Urinary bladder (tissue), 4 donors: ENCODE measurements around the gene HS6ST2. TPM values are rescaled to one million over a fixed set of nuclear protein-coding genes. Genes with fewer than 3 reads are reported as not detected.

Experiments used
- DNase-seq: peaks from one replicate; pipeline ENCODE4 v3.0.0-alpha.2; 2015; ENCODE audit errors: extremely low spot score
- H3K27ac ChIP-seq: one replicate; pipeline ENCODE4 v1.5.1; 2013; ENCODE audit warnings: low read depth, mild to moderate bottlenecking, moderate library complexity
- H3K36me3 ChIP-seq: one replicate; pipeline ENCODE4 v1.6.1; 2013; ENCODE audit warnings: mild to moderate bottlenecking, moderate library complexity; ENCODE audit not compliant: insufficient read depth
- H3K4me1 ChIP-seq: one replicate; pipeline ENCODE4 v1.6.1; 2013; ENCODE audit warnings: mild to moderate bottlenecking, moderate library complexity; ENCODE audit not compliant: insufficient read depth
- H3K4me3 ChIP-seq: one replicate; pipeline ENCODE4 v1.5.1; 2013; ENCODE audit warnings: low read depth, low read length
- WGBS: extraction: QIAGEN DNeasy Blood & Tissue Kit; methylation state at CpG from one replicate; pipeline ENCODE4 v1.1.7; 2013; 5-methylcytosine and 5-hydroxymethylcytosine counted together
- polyA plus RNA-seq: library from polyadenylated mRNA; stranded (reverse); fragments of 200-250 nt; gene quantifications from one replicate; pipeline ENCODE4 v1.2.3, GENCODE V29; 2013
- small RNA-seq: library from RNA; depleted of rRNA; stranded (forward); fragments of <200 nt; gene quantifications from one replicate; pipeline ENCODE3, GENCODE V24; 2014
- total RNA-seq: library from RNA; depleted of rRNA; stranded (reverse); fragments of >200 nt; gene quantifications from one replicate; pipeline ENCODE4 v1.2.3, GENCODE V29; 2014
- donor health status: healthy with polysubstance abuse.
- donor health status: healthy.

HS6ST2 gene
- total and polyA plus RNA-seq, 2 donors, result 3.2 to 8.6 TPM

DNA sequence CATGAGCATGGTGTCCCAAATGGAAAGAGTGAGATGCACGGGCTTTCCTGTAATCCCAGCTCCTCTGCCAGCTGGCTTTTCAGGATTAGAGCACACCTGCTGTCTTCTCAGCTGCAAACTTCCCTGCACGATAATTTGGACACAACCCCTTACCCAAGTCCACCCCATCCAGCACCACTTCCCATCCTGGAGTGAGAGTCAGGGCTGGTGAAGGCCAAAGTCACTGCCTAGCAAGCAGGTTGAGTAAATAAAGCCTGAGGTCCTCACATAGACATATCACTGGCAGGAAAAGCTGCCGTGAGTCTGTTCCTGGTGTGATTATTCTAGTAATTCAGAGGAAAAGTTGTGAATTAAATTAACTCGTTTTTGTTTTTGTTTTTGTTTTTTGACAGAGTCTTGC, 355.7 kb downstream of the HS6ST2 start:
- DNase-seq, result no peak
- WGBS, result 74% methylated on average over 4 of the region's 4 CpGs
- Histone ChIP-seq H3K4me1 (no peaks in the 10 kb centered on the region), H3K36me3 (no peaks in the 10 kb centered on the region), H3K4me3 (no peak overlapping the region), H3K27ac (no peak overlapping the region)

DNA sequence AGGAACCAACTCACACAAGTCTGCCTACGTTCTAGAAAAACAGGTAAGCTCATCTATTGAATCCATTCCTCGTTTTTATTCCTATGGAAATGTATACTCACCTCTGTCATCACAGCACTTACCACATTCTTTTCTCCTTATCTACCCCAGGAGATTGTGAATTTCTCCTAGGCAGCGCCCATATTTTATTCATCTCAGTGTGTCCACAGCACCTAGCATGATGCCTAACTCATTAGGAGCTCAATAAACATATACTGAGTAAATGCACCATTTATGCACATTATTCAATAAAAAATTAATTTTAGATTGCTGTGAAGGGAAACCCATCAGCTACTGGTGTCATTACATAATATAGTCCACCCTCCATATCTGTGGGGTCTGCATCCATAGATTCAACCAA, 363.4 kb downstream of the HS6ST2 start:
- 75% methylated on average over 3 of the region's 3 CpGs for WGBS
- no peak overlapping the region for H3K4me3 ChIP-seq

DNA sequence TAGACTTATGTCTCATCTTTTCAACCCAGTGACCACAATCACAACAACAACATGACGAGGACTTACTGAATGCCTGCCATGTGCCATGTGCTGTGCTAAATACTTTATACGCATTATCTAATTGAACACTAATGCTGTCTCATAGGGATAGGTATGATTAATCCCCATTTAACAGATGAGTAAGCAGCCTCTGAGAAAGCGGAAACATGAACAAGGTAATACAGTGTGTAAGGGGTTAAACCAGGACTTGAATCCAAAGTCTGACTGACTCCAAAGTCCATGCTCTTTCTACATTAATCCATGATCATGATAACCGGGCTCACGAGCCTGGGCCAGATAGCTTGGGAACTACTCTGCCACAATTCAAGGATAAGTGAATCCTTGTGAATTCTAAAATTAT, 364.3 kb downstream of the HS6ST2 start:
- Histone ChIP-seq H3K27ac (no peak overlapping the region), H3K4me3 (no peak overlapping the region), H3K36me3 (no peaks in the 10 kb centered on the region), H3K4me1 (no peaks in the 10 kb centered on the region)
- DNase-seq, result no peak
- 87% methylated on average over 5 of the region's 5 CpGs for WGBS

More for the DNA sequence above, 363.4 kb downstream of the HS6ST2 start:
- Histone ChIP-seq H3K27ac (no peak overlapping the region), H3K4me1 (no peaks in the 10 kb centered on the region), H3K36me3 (no peaks in the 10 kb centered on the region)
- no peak for DNase-seq

DNA sequence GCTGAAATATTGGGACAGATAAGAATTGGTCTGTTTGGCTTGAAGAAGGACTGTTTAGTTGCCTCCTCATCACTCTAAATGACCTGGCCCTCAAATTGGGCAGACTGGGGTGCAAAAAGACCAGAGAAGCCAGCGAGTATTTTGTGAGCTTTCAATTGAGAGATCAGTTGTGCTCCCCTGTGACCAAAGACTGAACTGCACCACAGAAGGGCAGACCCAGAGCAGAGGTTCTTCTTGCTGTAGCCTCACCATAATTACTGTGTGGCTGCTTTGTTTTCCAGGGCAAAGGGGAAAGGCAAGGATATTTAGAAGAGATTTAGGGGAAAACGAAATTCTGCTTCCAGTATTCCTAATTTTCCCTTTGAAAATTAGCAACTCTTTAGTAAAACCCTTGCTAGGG, 365.5 kb downstream of the HS6ST2 start:
- H3K27ac ChIP-seq, result no peak overlapping the region
- 29% methylated on average over 2 of the region's 2 CpGs for WGBS
- no peaks in the 10 kb centered on the region for H3K4me1 ChIP-seq
- no peak overlapping the region for H3K4me3 ChIP-seq
- DNase-seq, result no peak
- H3K36me3 ChIP-seq, result no peaks in the 10 kb centered on the region

DNA sequence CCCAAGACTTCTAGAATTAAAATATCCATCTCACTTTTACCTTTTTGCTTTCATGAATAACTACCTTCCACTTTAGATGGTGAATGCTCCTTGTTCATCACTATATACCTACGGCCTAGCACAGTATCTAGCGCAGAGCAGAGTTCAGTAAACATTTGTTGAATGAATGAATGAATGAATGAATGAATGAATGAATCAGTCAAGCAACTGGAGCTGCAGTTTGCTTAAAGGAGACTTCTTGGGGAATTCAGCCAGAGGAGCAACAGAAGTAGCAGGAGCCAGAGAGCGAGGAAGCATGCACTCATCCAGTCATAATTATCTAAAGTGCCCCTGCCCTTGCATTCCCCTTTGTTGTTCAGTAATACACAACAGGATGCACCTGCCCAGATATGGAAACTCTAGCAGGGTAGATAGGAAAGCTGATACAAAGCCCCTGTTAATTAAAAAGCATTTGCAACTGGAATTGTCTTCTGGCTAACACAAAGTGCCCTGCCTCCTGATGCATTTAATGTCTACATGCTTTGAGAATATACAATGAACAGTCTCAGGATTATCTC, 366.6 kb downstream of the HS6ST2 start:
- 96% methylated on average over 3 of the region's 3 CpGs for WGBS
- H3K4me1 ChIP-seq, result no peaks in the 10 kb centered on the region
- H3K4me3 ChIP-seq, result no peak overlapping the region
- H3K27ac ChIP-seq, result no peak overlapping the region
- H3K36me3 ChIP-seq, result no peaks in the 10 kb centered on the region
- DNase-seq, result no peak

DNA sequence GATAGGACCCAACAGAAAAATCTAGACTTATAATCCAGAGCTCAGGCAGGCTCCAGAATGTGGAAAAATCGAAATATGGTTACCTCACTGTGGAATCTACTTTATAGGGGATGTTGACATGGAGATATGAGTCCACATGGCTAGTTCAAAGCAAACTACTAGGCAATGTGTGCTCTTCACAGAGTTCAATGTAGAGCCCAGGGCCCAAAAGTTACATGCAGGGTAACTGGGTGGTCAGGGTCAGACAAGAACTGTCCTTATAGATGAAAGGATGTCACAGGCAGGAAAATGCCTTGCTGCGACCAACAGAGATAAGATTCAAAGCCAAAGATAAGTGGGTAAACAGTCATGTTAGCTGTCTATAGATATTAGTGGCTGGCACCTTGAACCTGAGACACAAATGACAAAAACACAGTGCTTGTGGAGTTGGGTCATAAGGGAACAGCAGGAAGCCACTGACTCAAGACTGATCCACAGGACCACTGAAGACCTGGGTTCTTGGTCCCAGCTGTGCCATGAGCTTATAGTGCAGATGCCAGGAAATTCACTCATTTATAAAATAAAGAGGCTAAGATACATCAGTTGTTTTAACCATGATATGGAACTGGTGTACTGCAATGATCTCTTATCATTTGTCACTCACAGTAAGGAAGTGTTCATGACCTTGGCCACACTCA, 367.9 kb downstream of the HS6ST2 start:
- WGBS, result 78% methylated on average over 2 of the region's 2 CpGs

DNA sequence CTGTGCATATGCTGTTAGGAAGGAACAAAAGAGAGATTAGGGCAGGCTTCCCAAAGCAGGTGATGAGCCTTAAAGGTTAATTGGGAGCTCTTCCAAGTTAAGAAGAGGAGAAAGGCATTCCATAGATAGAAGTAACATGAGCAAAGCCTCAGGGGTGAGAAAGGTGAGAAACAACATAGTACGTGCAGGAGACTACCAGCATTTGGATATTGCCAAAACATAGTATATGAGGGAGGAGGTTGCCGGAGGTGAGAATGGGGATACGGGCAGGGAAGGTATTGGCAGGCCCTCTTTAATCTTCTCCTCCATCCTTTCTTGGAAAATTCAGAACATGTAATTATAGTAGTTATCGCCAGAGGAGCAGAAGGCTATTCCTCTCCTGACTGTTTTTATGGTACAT, 373.5 kb downstream of the HS6ST2 start:
- WGBS, result 97% methylated on average over 4 of the region's 4 CpGs
- no peak overlapping the region for H3K27ac ChIP-seq
- no peak overlapping the region for H3K4me3 ChIP-seq

More for the DNA sequence above, 367.9 kb downstream of the HS6ST2 start:
- no peak for DNase-seq
- Histone ChIP-seq H3K4me3 (no peak overlapping the region), H3K36me3 (no peaks in the 10 kb centered on the region), H3K4me1 (no peaks in the 10 kb centered on the region), H3K27ac (no peak overlapping the region)

DNA sequence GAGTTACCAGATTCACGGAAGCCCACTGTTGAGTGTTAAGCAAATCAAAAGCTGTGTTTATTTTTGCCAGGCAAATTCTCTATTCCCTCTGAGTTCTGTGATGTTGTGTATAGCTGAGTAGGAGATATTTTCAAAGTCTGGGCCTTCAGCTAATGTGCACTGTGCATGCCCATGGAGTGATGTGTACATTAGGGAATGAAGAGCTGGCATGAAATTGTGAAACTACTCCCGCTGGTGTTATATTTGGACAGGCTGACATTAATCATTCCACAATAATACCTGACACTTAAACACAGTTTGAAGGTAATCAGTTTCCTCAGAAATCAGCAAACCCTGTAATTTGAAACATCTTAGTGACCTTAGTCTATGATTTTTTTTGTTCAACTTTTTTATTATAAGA, 381.5 kb downstream of the HS6ST2 start:
- Histone ChIP-seq H3K4me3 (no peak overlapping the region), H3K27ac (no peak overlapping the region), H3K36me3 (no peaks in the 10 kb centered on the region), H3K4me1 (no peaks in the 10 kb centered on the region)
- DNase-seq, result no peak
- WGBS, result 37% methylated on average over 2 of the region's 2 CpGs

More for the DNA sequence above, 373.5 kb downstream of the HS6ST2 start:
- H3K36me3 ChIP-seq, result no peaks in the 10 kb centered on the region
- no peak for DNase-seq
- H3K4me1 ChIP-seq, result no peaks in the 10 kb centered on the region

Small RNAs within 50 kb of the gene (small RNA-seq; reads per million reads assigned to genes)
- not detected for gene RNU6-98P
- not detected for gene Z82205.1

Other genes starting within 250 kb of the HS6ST2 start
- gene USP26, start 138.5 kb upstream of the HS6ST2 start, total RNA-seq, result not detected
- not detected for gene USP26, start 138.5 kb upstream of the HS6ST2 start, polyA plus RNA-seq